CD4-positive, CD25-positive, alpha-beta regulatory T cell (primary cell): ENCODE results near the gene NACAD. TPM values are rescaled to one million over a fixed set of nuclear protein-coding genes. Genes with fewer than 3 reads are reported as not detected.
A peak's percentile ranks its signal among the peaks of the same experiment; 100 is the strongest.

Experiments used
- ATAC-seq, 2 donors: fragments of 150-1000 bp; cut with Tn5 transposase; one replicate each; pipeline ENCODE4 v1.10.0; 2021; ENCODE audit warnings: low read depth in 2 of 2, moderate number of reproducible peaks in 2 of 2, moderate library complexity in 1 of 2
- DNase-seq, 3 donors: peaks; one replicate each; pipeline versions ENCODE4 v3.0.0 to v3.0.0-alpha.2; 2012 to 2022; ENCODE audit warnings: mixed read lengths in 1 of 3
- H3K27ac ChIP-seq: one replicate; pipeline ENCODE4 v1.7.0; 2013; ENCODE audit warnings: mild to moderate bottlenecking, low read length; ENCODE audit not compliant: insufficient read depth, poor library complexity, severe bottlenecking
- H3K27me3 ChIP-seq: one replicate; pipeline ENCODE4 v1.7.0; 2013; ENCODE audit warnings: low read length; ENCODE audit not compliant: control insufficient read depth, insufficient read depth
- H3K36me3 ChIP-seq: one replicate; pipeline ENCODE4 v1.7.0; 2013; ENCODE audit warnings: mild to moderate bottlenecking, low read length, moderate library complexity; ENCODE audit not compliant: control insufficient read depth, insufficient read depth
- H3K4me1 ChIP-seq: 2 replicates; pipeline ENCODE4 v1.7.0; 2013; ENCODE audit warnings: mild to moderate bottlenecking, low read length; ENCODE audit not compliant: insufficient read depth, control insufficient read depth, poor library complexity, severe bottlenecking
- H3K4me3 ChIP-seq: one replicate; pipeline ENCODE4 v1.7.0; 2013; ENCODE audit warnings: low read depth, mild to moderate bottlenecking, low read length, moderate library complexity
- H3K9me3 ChIP-seq, 2 experiments: 1 replicate in 1 of 2; 2 replicates in 1 of 2; pipeline ENCODE4 v1.7.0; 2013; ENCODE audit warnings: low read length in 2 of 2, mild to moderate bottlenecking in 1 of 2, moderate library complexity in 1 of 2; ENCODE audit not compliant: control insufficient read depth in 2 of 2
- H3K27ac Mint-ChIP-seq, 3 donors: one replicate each; pipeline ENCODE4 v1.8.0; 2020 to 2022; ENCODE audit warnings: mild to moderate bottlenecking in 3 of 3, mixed read lengths in 3 of 3, moderate library complexity in 2 of 3
- H3K27me3 Mint-ChIP-seq: one replicate; pipeline ENCODE4 v1.8.0; 2022; ENCODE audit warnings: mild to moderate bottlenecking, mixed read lengths
- H3K36me3 Mint-ChIP-seq: one replicate; pipeline ENCODE4 v1.8.0; 2020; ENCODE audit warnings: mixed read lengths
- H3K4me1 Mint-ChIP-seq, 4 donors: one replicate each; pipeline ENCODE4 v1.8.0; 2020 to 2022; ENCODE audit warnings: mixed read lengths in 4 of 4, mild to moderate bottlenecking in 1 of 4
- H3K4me3 Mint-ChIP-seq, 4 donors: one replicate each; pipeline ENCODE4 v1.8.0; 2020 to 2022; ENCODE audit warnings: mild to moderate bottlenecking in 4 of 4, mixed read lengths in 4 of 4, moderate library complexity in 3 of 4
- H3K9me3 Mint-ChIP-seq, 7 donors: one replicate each; pipeline ENCODE4 v1.8.0; 2020 to 2022; ENCODE audit warnings: mixed read lengths in 7 of 7, mild to moderate bottlenecking in 3 of 7, moderate library complexity in 2 of 7
- polyA plus RNA-seq, 4 donors: library from polyadenylated mRNA; unstranded; fragments of 300-500 nt; fragmentation: Illumina TruSeq; gene quantifications; one replicate each; pipeline ENCODE4 v1.2.3, GENCODE V29; 2021
- total RNA-seq: library from RNA; stranded (reverse); gene quantifications from one replicate; pipeline ENCODE4 v1.2.3, GENCODE V29; 2022

NACAD gene, protein sequence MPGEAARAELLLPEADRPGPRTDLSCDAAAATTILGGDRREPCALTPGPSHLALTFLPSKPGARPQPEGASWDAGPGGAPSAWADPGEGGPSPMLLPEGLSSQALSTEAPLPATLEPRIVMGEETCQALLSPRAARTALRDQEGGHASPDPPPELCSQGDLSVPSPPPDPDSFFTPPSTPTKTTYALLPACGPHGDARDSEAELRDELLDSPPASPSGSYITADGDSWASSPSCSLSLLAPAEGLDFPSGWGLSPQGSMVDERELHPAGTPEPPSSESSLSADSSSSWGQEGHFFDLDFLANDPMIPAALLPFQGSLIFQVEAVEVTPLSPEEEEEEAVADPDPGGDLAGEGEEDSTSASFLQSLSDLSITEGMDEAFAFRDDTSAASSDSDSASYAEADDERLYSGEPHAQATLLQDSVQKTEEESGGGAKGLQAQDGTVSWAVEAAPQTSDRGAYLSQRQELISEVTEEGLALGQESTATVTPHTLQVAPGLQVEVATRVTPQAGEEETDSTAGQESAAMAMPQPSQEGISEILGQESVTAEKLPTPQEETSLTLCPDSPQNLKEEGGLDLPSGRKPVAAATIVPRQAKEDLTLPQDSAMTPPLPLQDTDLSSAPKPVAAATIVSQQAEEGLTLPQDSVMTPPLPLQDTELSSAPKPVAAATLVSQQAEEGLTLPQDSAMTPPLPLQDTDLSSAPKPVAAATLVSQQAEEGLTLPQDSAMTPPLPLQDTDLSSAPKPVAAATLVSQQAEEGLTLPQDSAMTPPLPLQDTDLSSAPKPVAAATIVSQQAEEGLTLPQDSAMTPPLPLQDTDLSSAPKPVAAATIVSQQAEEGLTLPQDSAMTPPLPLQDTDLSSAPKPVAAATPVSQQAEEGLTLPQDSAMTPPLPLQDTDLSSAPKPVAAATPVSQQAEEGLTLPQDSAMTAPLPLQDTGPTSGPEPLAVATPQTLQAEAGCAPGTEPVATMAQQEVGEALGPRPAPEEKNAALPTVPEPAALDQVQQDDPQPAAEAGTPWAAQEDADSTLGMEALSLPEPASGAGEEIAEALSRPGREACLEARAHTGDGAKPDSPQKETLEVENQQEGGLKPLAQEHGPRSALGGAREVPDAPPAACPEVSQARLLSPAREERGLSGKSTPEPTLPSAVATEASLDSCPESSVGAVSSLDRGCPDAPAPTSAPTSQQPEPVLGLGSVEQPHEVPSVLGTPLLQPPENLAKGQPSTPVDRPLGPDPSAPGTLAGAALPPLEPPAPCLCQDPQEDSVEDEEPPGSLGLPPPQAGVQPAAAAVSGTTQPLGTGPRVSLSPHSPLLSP (N-terminal part only)
- 0.07 TPM for total RNA-seq
- not detected for polyA plus RNA-seq

DNA sequence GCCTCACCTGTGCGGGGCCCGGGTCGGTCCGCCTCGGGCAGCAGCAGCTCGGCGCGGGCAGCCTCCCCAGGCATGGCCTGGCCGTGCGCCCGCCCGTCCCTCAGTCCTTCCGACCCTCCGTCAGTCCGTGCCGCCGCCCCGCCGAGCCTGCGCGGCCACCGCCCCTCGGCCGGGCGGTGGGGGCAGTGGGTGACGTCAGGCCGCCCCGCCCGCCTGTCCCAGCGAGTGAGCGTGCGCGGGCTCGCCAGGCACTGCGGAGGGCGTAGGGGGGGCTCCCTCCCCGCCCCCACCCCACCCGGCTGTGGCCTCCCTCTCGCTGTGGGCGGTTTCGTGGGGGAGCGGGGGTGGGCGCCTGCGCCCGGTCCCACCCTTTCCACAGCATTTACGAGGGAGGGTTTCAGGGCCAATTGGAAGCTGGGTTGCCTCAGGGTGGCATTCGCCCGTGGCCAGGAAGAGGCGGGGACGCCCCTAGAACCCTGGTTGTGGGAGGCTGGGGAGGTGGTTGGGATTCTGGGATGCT is at the start of gene NACAD:
NACAD (minus strand) TSS at position 149 of the 520 bp plus-strand sequence; CDS start at position 74, 75 bp downstream.
- no peak for ATAC-seq
- no peaks in the 10 kb centered on the region for H3K27me3 ChIP-seq
- no peak for DNase-seq
- H3K4me1 ChIP-seq, result peaks cover 15% of the 10 kb centered on the region
- peaks cover 0 to 8% (median 1%) of the 10 kb centered on the region in 7 donors for H3K9me3 Mint-ChIP-seq
- no peaks in the 10 kb centered on the region for H3K9me3 ChIP-seq
- peaks cover 0 to 12% (median 0%) of the 10 kb centered on the region in 4 donors for H3K4me1 Mint-ChIP-seq
- H3K27ac Mint-ChIP-seq, result peak within 1 kb of the TSS in 2 of 3 donors; percentile 51 to 52
- peaks cover 5% of the 10 kb centered on the region for H3K36me3 Mint-ChIP-seq
- H3K4me3 ChIP-seq, result no peak within 1 kb of the TSS
- H3K27me3 Mint-ChIP-seq, result peaks cover 31% of the 10 kb centered on the region
- peak within 1 kb of the TSS; percentile 44 to 90 (median 70) for H3K4me3 Mint-ChIP-seq
- H3K27ac ChIP-seq, result no peak within 1 kb of the TSS
- no peaks in the 10 kb centered on the region for H3K36me3 ChIP-seq

DNA sequence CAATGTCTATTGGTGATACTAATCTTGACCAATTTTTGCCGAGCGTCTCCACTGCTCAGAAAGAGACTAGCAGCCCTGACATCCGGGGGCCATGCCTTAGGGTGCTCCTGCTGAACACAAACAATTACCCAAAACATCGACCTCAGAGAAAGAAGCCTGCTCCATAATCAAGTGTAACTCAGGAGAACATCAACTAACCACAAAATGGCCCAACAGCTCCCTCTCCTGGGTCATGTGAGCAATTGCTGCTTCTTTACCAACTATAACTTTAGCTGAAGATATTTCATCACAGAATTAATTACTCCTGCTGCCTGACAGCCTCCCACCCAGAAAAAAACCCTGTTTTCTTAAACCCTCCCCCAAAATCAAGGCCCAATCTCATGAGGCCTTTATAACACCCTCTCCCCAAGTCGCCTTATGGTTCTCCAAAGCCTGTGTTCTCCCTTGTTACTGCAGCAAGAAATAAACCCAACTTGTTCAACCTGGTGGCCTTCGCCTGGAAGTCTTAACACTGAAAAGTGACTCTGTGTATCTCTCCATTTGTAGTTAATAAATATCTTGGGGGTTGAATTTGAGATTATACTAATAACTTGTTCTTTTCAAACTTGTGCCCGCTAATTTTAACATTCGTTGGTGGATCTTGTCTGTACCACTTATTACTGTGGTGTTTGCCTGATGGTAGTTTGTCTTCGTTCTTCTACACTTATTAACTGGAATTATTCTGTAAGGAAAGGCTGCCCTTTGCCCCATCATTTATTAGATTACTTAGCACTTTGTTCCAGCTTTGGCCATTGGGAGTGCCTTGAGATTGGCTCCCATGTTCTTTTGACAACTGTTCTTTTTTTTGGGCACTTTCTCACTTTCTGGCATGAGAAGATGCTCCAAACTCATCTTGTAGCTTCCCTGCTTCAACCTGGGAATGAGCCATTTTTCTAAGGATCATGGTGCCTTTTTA is 47.6 kb upstream of the NACAD start:
- H3K4me1 Mint-ChIP-seq, result peaks cover 0 to 5% (median 2%) of the 10 kb centered on the region in 4 donors
- Histone ChIP-seq H3K4me1 (peaks cover 5% of the 10 kb centered on the region), H3K36me3 (no peaks in the 10 kb centered on the region), H3K4me3 (no peak overlapping the region), H3K27ac (no peak overlapping the region), H3K27me3 (no peaks in the 10 kb centered on the region), H3K9me3 (no peaks in the 10 kb centered on the region)
- DNase-seq, result peak; percentile 50 to 86 (median 77)
- H3K27me3 Mint-ChIP-seq, result peaks cover 7% of the 10 kb centered on the region
- H3K27ac Mint-ChIP-seq, result peak overlapping the region in 1 of 3 donors; percentile 47
- H3K36me3 Mint-ChIP-seq, result no peaks in the 10 kb centered on the region
- peak; percentile 78 to 87 for ATAC-seq
- peaks cover 0 to 2% (median 0%) of the 10 kb centered on the region in 7 donors for H3K9me3 Mint-ChIP-seq
- H3K4me3 Mint-ChIP-seq, result no peak overlapping the region

DNA sequence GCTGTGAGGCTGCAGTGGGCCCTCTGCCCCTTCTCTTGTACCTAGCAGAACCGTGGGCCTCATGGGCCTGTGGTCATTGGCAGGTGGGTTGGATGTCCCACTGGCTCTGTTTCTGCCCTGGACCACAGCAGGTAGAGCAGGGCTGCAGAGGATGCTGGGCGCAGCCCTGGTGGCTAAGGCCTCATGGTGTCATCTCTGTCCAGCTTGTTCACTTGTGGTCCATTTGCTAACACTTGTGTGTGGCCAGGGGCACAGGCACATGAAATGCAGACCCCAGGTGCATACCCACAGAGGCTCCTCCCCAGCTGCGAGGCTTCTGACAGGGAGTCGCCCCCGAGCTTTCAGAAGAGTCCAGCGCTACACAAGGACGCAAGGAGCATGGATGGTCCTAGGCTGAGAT is 45.1 kb upstream of the NACAD start:
- no peaks in the 10 kb centered on the region for H3K36me3 ChIP-seq
- DNase-seq (no peak), ATAC-seq (no peak)
- H3K4me1 ChIP-seq, result peaks cover 5% of the 10 kb centered on the region
- H3K4me3 ChIP-seq, result no peak overlapping the region
- no peak overlapping the region for H3K27ac ChIP-seq
- H3K4me3 Mint-ChIP-seq, result no peak overlapping the region
- H3K27me3 Mint-ChIP-seq, result peaks cover 5% of the 10 kb centered on the region
- H3K27me3 ChIP-seq, result no peaks in the 10 kb centered on the region
- no peaks in the 10 kb centered on the region for H3K9me3 ChIP-seq
- H3K27ac Mint-ChIP-seq, result peak overlapping the region in 1 of 3 donors; percentile 36
- H3K4me1 Mint-ChIP-seq, result peaks cover 0 to 5% (median 2%) of the 10 kb centered on the region in 4 donors
- no peaks in the 10 kb centered on the region for H3K36me3 Mint-ChIP-seq
- no peaks in the 10 kb centered on the region for H3K9me3 Mint-ChIP-seq

DNA sequence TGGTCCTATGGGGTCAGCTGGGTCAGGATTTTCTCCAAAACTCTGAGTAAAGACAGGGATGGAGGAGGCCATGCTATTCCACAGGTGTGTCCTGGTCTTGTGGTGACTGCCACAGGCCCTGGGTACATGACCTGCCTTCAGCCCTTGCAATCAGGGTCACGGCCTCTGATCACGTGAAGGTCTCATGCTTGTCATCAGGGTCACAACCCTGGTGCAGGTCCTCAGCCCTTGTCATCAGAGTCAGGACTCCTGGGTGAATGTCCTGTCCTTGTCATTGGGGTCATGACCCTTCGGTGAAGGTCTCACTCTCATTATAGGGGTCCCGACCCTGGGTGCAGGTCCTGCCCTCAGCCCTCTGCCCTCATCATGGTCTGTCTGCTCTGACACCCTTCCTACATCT is 44.6 kb upstream of the NACAD start:
- peaks cover 0 to 5% (median 2%) of the 10 kb centered on the region in 4 donors for H3K4me1 Mint-ChIP-seq
- H3K4me3 Mint-ChIP-seq, result no peak overlapping the region
- no peaks in the 10 kb centered on the region for H3K9me3 Mint-ChIP-seq
- peaks cover 5% of the 10 kb centered on the region for H3K4me1 ChIP-seq
- H3K36me3 Mint-ChIP-seq, result no peaks in the 10 kb centered on the region
- no peak overlapping the region for H3K27ac Mint-ChIP-seq
- DNase-seq (no peak), ATAC-seq (no peak)
- no peaks in the 10 kb centered on the region for H3K27me3 ChIP-seq
- H3K27me3 Mint-ChIP-seq, result peaks cover 5% of the 10 kb centered on the region
- H3K9me3 ChIP-seq, result no peaks in the 10 kb centered on the region
- H3K27ac ChIP-seq, result no peak overlapping the region
- H3K4me3 ChIP-seq, result no peak overlapping the region
- H3K36me3 ChIP-seq, result no peaks in the 10 kb centered on the region

DNA sequence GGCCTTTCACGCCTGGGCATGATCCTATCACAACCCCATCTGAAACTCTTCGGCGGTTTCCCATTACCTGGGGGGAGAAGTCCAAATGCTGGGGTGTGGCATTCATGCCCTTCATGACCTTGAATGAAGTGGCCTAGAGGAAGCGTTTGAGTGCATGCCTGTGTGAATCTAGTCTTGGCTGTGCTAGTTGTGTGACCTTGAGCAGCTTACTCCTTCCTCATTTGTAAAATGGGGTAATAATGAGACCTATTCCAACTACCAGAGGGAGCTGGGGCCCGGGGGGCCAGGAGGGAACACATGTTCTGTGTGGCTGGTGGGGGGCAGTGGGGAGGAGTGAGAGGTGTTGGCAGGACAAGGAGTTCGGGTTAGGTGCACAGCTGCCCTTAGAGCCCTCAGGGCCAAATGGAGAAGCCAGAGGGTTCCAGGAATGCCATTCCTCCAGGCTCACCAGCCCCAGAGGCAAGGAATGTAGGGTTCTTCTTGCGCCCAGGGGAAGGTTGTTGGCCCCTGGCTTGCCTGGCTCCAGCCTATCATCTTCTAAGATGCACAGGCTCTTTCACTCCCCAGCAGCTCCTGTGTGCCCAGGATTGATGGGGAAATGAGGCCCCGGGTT is 44.0 kb upstream of the NACAD start:
- H3K36me3 Mint-ChIP-seq, result no peaks in the 10 kb centered on the region
- DNase-seq, result no peak
- no peaks in the 10 kb centered on the region for H3K9me3 Mint-ChIP-seq
- peak overlapping the region in 1 of 3 donors; percentile 79 for H3K27ac Mint-ChIP-seq
- H3K36me3 ChIP-seq, result no peaks in the 10 kb centered on the region
- H3K4me1 Mint-ChIP-seq, result peaks cover 0 to 5% (median 5%) of the 10 kb centered on the region in 4 donors
- no peak overlapping the region for H3K27ac ChIP-seq
- no peaks in the 10 kb centered on the region for H3K9me3 ChIP-seq
- H3K27me3 ChIP-seq, result no peaks in the 10 kb centered on the region
- ATAC-seq, result no peak
- H3K4me3 Mint-ChIP-seq, result no peak overlapping the region
- H3K4me3 ChIP-seq, result no peak overlapping the region
- peaks cover 5% of the 10 kb centered on the region for H3K4me1 ChIP-seq
- H3K27me3 Mint-ChIP-seq, result peaks cover 5% of the 10 kb centered on the region

DNA sequence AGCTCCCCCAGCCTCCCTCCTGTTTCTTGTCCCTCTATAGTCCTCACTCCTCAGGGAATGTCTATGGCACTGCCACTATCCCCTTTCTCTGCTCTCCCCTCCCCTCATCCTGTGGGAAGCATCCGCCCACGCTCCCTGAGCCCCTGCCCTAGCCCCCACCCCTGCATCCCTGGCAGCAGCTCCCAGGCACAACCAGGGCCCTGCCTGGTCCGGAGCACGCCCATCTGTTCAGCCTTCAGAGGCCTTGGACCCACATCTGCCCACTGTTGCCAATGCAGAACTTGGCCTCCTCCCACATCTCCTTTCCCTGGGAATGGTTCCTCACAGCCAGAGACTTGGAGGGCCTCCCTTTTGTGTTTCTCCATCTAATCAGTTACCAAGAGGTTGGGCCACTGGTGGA is 43.1 kb upstream of the NACAD start:
- peaks cover 0 to 5% (median 5%) of the 10 kb centered on the region in 4 donors for H3K4me1 Mint-ChIP-seq
- no peak for DNase-seq
- H3K4me1 ChIP-seq, result peaks cover 5% of the 10 kb centered on the region
- H3K4me3 Mint-ChIP-seq, result no peak overlapping the region
- H3K4me3 ChIP-seq, result no peak overlapping the region
- H3K9me3 Mint-ChIP-seq, result no peaks in the 10 kb centered on the region
- H3K9me3 ChIP-seq, result no peaks in the 10 kb centered on the region
- H3K27me3 Mint-ChIP-seq, result peaks cover 5% of the 10 kb centered on the region
- H3K27ac Mint-ChIP-seq, result peak overlapping the region in 1 of 3 donors; percentile 46
- no peak for ATAC-seq
- no peaks in the 10 kb centered on the region for H3K36me3 Mint-ChIP-seq
- H3K36me3 ChIP-seq, result no peaks in the 10 kb centered on the region
- no peaks in the 10 kb centered on the region for H3K27me3 ChIP-seq
- H3K27ac ChIP-seq, result no peak overlapping the region
